GM19025 (cell line): ENCODE results near the gene HEG1.

Experiments used
- ATAC-seq: cut with Tn5 transposase; IDR thresholded peaks from one replicate; pipeline ENCODE4 v1.9.1; 2021; ENCODE audit warnings: mild to moderate bottlenecking, low read depth, moderate library complexity; ENCODE audit not compliant: unreplicated experiment

The HEG1 gene

DNA sequence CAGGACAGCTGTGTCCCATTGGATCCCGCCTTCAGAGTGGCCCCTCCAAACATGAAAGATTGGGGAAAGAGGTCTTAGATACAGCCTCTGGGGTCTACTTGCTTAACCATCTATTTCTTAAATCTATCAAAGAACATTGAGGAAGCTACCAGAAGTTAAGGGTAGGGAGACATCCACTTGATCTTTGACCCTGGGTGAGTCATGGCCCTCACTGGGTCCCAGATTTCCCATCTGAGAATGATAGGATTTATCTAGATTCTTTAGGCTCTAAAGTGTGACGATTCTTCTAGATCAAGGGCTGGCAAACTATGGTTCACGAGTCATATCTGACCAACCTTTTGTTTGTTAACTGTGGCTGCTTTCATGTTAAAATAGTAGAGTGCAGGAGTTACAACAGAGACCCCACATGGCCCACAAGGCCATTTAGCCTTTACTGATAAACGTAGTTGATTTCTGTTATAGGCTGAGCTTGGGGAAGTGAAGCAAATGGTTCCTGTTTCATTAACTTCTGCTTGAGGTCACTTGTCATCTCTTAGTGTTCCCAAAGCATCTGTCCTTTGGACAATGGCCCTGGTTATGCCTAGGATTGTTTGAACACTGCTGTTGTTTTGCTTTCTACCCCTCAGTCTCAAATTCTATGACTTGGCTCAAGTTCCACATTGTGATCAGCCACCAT is 129.2 kb downstream of the HEG1 start:
- ATAC-seq: no peak

DNA sequence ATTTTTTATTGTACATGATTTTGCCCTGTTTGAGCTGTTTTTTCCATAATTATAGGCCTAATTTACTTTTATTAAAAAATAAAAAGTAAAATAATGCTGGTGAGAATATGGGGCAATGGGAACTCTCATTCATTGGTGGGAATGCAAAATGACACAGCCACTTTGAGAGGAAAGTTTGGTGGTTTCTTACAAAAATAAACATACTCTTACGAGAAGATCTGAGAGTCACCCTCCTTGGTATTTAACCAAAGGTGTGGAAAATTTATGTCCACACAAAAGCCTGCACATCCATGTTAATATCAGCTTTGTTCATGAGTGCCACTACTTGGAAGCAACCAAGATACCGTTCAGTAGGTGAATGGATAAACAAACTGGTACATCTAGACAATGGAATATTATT is 131.1 kb downstream of the HEG1 start:
- ATAC-seq: no peak

DNA sequence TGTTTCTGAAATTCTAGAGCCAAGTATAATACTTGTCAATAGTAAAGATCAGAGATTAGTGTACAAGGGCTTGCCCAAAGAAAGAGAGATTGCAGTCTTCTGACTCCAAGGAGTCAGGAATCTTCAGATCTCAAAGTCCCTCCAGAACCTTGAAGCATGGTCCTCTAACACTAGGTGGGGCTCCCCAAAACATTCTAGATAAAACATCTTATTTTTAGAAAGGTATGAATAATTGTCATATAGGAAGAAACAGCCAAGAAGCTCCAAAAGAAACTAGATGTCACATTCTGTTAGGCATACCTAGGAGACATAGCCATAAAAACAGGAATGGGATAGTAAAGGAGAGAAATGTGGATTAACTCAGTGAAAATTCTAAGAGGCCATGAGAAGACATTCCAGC is 132.0 kb downstream of the HEG1 start:
- ATAC-seq: no peak

DNA sequence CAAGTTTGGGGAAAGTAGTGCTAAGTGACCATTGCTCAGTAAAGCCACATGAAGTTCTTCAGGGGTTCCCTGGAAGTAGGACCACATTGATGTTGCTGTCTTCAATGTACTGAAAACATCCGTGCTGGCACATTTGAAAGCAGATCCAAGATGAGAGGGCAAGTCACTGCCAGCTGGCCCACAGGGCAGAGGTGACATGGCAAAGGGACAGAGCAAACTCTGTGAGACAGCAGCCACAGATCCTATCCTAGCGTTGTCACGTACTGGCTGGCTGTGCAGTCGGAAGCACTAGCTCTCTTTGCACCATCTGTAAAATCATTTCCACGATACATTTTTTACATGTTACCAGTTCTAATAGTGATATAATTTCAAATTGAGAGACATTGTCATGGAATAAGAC is 135.1 kb downstream of the HEG1 start:
- ATAC-seq: no peak

DNA sequence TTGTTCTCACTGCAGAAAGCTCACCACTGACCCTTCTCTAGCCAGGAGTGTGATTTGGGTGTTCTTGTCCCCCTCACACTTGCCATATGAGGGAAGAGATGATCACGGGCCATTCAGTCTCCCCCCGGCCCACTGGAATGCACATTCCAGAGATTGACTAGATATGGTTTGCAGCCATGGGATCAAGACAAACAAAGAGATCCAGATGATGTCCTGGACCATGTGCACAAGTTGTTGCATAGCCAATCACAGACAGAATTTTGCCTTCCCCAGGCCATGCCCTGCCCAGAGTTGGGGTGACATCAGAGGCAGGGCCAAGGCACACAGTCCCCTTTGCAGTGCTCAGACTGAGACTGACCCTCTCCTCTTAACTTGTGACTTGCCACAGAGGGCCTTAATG is 136.0 kb downstream of the HEG1 start:
- no peak for ATAC-seq

DNA sequence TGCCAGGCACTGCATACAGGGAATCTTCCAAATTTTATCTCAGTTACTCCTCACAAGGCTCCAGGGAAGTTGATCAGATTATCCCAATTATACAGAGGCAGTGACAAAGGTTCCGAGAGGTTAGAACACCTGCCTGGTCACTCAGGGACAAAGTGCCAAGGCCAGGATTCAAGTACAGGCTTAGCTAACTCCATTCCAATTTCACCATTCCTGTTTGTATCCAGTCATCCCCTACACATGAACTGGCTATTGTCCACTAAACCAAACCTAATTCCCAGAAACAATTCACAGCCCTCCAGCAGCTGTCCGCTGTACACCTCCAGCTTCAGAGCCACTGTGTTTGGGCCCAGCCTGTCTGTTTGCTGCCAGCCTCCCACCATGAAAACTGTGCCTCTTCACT is 137.3 kb downstream of the HEG1 start:
- ATAC-seq: no peak

DNA sequence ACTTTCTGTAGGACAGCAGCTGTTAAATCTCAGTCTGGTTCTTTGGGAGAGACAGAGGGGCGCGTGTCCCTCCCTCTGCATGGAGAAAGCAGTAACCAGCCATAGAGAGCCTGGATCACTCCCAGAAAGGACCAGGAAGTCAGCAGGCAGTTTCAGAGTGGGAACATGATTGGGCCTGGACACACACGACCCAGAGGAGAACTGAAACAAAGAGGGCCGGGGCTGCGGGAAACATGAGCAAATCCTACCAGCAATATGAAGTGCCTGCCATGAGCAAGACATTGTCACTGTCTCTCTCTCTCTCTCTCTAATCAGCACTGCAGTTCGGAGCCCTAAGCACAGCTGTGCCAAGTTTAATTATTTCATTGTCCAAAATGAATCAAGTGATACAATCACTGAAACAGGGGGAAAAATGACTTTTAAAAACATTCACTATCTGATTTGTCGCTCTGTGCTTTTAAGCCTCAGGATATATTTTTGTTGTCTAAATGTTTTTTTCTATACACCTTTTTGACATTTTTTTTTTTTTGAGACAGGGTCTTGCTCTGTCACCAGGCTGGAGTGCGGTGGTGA is 138.9 kb downstream of the HEG1 start:
- no peak for ATAC-seq
